ENCODE results near the gene GSTK1. TPM values are rescaled to one million over a fixed set of nuclear protein-coding genes. Genes with fewer than 3 reads are reported as not detected.

Gene GSTK1
- total and polyA plus RNA-seq, 10 of the 15 experiments (the other 5 are each of a cell fraction or from before 2014, with no cell fraction given) = 76.2 to 166 (median 127) TPM

GRCh38 chr7:143299840-143300239 lies 36.6 kb downstream of the GSTK1 start:
- no peak overlapping the region for H3K4me2 ChIP-seq (ENCODE audit: control insufficient read depth, insufficient read depth)
- in situ Hi-C loops (cut with MboI) = no loop called here
- TF ChIP-seq SUZ12 (IDR thresholded peaks at IDR 0.05; ENCODE audit: unreplicated experiment) (no peak), MLLT1 (IDR thresholded peaks at IDR 0.05) (peak; percentile 58; the same call in 1 of the 2 replicates), POLR2A (IDR thresholded peaks at IDR 0.05; ENCODE audit: low read depth, low read length) (0 out of 2 replicates have a peak, but pooled peaks have one; percentile 33), CTCF (IDR thresholded peaks at IDR 0.05 in 2 of 3, conservative IDR thresholded peaks at IDR 0.05 in 1 of 3; ENCODE audit: control insufficient read depth in 2 of 3, extremely low read depth in 1 of 3, insufficient read depth in 1 of 3, low read depth in 3 of 3, low read length in 3 of 3) (peak; percentile 44 to 69 (median 61)), STAT3 (IDR thresholded peaks at IDR 0.05; ENCODE audit: low read depth, low read length) (no peak), RAD21 (IDR thresholded peaks at IDR 0.05; ENCODE audit: insufficient read depth, low read depth, low read length) (peak; percentile 36; the same call in 1 of the 2 replicates)
- peaks cover 19 to 50% of the 10 kb centered on the region in 2 experiments for H3K36me3 ChIP-seq (ENCODE audit: control insufficient read depth in 2 of 2, insufficient read depth in 2 of 2, low read length in 1 of 2)
- 78% methylated on average over 8 of the region's 8 CpGs for WGBS (ENCODE audit: insufficient coverage, insufficient replicate concordance, low lambda C conversion rate, missing lambda C conversion rate)
- POLR2A ChIA-PET = interaction anchor here (1.2 kb wide), 1 partner anchor 10 kb away, joined by 3 read pairs; no protein-coding TSS in a partner anchor
- no peaks in the 10 kb centered on the region for H3K27me3 ChIP-seq (replicated peaks in 1 of 2; ENCODE audit: control insufficient read depth in 2 of 2, insufficient read depth in 2 of 2, low read length in 1 of 2)
- no peak overlapping the region for H2AFZ ChIP-seq (ENCODE audit: control insufficient read depth, low read depth, low read length)
- BruUV-seq (replicated peaks) = no TSS peak
- no peaks in the 10 kb centered on the region for H3K9me3 ChIP-seq (replicated peaks; ENCODE audit: control insufficient read depth, insufficient read depth, low read length)
- H3K9ac ChIP-seq (ENCODE audit: control insufficient read depth, insufficient read depth, low read length) = no peak overlapping the region
- SMC1A ChIA-PET (ENCODE audit: uncharacterized antibody, unreplicated experiment) = interaction anchor here (0.8 to 2.1 kb wide), 8 partner anchors 9 to 437 kb away, joined by 4 to 20 read pairs (median 4); no protein-coding TSS in a partner anchor
- H3K79me2 ChIP-seq (ENCODE audit: control insufficient read depth, insufficient read depth, low read length) = no peaks in the 10 kb centered on the region
- DNase-seq (ENCODE audit: low read depth, low spot score) (no peak), FAIRE-seq (peak; percentile 44), ATAC-seq (peak; percentile 75)
- intact Hi-C loops (cut with micrococcal nuclease; ENCODE audit: unreplicated experiment) = no loop called here
- no peaks in the 10 kb centered on the region; the same call in 1 of the 2 replicates for H4K20me1 ChIP-seq (ENCODE audit: control insufficient read depth, insufficient read depth)
- 0 out of 2 replicates have a peak, but pooled peaks cover 3% of the 10 kb centered on the region for H3K4me1 ChIP-seq (ENCODE audit: control insufficient read depth, insufficient read depth, low read length)
- H3K27ac ChIP-seq (ENCODE audit: control insufficient read depth, insufficient read depth) = no peak overlapping the region
- H3K4me3 ChIP-seq = no peak overlapping the region
- CTCF ChIA-PET = interaction anchor here (0.8 to 2.7 kb wide), 22 partner anchors 9 to 180 kb away, joined by 3 to 30 read pairs (median 4); partner anchors contain the start of genes CASP2 and CLCN1
- RAD21 ChIA-PET (ENCODE audit: unreplicated experiment) = interaction anchor here (0.8 to 1.6 kb wide), 8 partner anchors 12 to 116 kb away, joined by 3 to 14 read pairs (median 4); partner anchors contain the start of genes CASP2 and GSTK1
